HK-2 (cell line): Measurements from ENCODE around the gene TMEM132A.

ENCODE experiments used
- DNase-seq: peaks from one replicate; pipeline ENCODE4 v3.0.0-alpha.2; 2018; ENCODE audit not compliant: unreplicated experiment

The TMEM132A gene

GRCh38 chr11:60937811-60938210, 13.6 kb downstream of the TMEM132A start:
- no peak for DNase-seq

GRCh38 chr11:60938500-60938899, 14.2 kb downstream of the TMEM132A start:
- no peak for DNase-seq

DNA sequence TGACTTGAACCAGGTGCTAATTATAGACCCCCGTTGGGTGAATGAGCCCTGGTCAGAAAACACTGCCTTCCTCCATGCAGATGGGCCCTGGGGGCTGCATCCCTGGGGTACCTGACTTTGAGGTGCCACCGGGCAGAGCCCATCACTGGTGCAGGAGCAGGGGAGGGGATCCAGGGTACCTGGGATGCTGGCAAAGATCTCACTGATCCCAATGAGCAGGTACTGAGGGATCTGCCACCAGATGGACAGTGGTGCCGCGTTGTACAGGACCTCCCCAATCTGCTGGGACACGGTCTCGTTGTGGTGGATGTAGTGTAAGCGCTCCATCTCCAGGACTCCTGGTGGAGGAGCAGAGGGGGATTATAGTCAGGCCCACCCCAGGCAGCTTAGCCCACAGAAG, 15.0 kb downstream of the TMEM132A start:
- DNase-seq, result no peak

- DNase-seq, result no peak
Measured at GRCh38 chr11:60939855-60940254, 15.6 kb downstream of the TMEM132A start.

DNA sequence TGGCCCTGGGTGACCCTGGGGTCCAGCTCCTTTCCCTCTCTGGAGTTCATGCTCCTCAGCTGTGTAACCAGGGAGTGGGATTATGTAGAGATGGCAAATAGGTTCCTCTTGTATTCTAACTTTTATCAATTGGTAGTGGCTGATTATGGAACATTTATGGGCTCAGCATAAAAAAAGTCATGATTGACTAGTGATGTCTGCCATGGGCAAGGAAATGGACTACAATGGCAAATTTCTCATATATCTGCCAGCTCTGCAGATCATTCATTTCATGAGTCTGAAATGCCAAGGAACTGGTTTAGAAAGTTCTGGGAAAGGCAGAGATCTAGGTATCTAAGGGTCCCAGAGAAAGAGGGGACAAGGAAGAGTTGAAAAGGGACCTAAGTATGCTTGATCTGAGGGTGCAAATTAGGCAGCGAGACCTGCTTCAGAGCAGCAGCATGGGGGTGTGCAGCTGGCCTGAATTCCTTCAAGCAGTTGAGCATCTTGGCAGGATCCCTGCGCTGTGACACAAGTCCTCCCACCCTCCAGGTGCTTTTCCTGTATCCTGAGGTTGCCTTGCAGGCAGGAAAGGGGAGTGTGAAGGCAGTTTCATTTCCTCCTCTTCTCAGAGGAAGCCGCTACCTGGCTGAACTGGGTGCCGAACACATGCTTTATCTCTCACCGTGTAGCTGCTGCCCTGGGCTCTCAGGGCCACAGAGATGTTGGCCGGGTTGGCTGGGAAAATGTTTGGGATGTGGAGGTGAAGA, 17.3 kb downstream of the TMEM132A start:
- no peak for DNase-seq

GRCh38 chr11:60942219-60942618, 18.0 kb downstream of the TMEM132A start:
- no peak for DNase-seq

GRCh38 chr11:60942970-60943565, 18.8 kb downstream of the TMEM132A start:
- DNase-seq, result no peak

DNA sequence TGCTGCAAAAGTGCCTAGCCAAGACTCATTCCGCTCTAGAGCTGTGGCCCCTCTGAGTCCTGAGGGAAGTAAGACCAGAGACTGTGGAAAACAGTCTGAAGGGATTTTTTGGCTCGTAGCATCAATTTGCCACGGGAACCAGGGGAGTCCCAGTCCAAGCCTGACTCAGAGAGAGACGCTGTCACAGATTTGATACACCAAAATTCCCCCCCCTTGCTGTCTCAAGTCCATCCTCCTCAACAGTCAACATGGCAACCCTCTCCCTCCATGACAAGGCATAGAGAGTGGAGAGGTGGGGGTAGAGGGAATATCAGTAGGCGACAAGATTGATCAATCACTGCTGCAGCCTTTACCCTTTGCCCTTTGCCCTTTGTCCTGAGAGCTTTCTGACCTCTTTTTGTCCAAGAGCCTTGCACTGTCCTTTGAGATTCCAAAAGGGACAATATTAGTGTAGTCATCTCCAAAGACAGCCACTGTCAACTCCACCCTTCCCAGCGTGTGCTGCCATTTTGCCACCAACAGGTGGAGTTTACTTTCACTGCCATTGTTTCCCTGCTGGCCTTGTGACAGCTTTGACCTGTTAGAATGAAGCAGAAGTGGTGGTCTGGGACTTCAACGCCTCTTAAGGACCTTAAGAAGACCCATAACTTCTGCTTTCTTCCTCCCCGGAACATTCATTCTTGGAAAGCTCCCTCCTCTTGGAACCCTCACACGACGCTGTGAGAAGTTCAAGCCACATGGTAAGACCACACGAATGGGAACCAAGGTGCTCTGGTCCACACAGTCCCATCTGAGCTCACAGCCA, 20.4 kb downstream of the TMEM132A start:
- DNase-seq, result no peak

DNA sequence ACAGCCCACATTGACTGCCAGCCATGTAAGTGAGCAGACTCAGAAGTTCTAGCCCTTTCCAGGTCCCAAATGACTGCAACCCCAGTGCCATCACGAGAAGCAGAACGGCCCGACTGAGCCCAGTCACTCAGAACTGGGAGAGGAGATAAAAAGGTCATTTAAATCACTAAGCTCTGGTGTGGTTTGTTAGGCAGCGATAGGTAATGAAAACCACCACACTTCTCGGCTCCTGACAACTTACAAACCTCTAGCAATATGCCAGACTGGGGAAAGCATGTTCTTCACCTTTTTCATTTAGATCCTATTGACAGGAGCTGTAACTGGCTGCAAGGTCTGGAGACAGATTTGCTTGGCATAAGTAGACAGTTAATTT, 21.0 kb downstream of the TMEM132A start:
- DNase-seq, result no peak

GRCh38 chr11:60946601-60947264, 22.5 kb downstream of the TMEM132A start:
- DNase-seq, result no peak

DNA sequence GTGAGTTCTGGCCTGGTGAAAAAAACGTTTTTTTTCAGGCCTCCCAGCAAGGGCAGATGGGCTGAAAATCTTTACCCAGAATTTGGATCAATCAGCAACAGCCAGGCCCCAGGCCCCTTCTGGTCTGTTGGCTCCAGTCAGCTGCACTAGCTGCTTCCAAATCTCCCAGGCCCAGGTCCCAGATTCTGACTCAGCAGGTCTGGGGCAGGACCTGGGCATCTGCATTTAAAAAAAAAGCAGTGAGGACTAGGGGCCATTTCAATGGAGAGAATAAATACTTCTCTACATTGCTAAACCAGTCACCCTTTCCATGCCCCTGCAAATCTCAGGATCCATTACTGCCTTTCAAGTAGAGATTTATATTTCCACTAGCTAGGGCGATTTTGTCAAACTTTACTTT, 23.4 kb downstream of the TMEM132A start:
- no peak for DNase-seq

DNA sequence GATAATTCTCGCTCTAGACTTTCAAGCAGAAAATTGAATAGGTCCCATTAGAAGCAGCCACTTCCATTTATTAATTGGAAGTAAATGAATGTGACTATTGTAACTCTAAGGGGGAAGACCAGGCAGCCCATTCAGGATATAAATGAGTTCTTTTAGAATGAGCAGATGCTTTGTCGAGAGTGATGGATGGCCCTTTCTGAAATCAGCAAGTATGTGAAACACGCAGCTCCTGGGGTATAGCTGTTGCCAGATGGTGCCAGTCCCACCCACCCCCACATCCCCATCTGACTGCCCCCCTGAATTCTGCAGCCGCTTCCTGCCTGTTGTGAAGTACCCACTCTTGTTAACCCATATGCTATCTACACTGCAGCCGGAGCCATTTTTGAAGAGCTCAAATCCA, 24.0 kb downstream of the TMEM132A start:
- no peak for DNase-seq

- DNase-seq, result no peak
Measured at GRCh38 chr11:60950024-60950423, 25.8 kb downstream of the TMEM132A start.

GRCh38 chr11:60950933-60951605, 26.8 kb downstream of the TMEM132A start:
- no peak for DNase-seq

- no peak for DNase-seq
Measured at GRCh38 chr11:60951606-60951903, 27.3 kb downstream of the TMEM132A start.

- no peak for DNase-seq
Measured at GRCh38 chr11:60951904-60952741, 27.9 kb downstream of the TMEM132A start, which contains the start of gene SLC15A3. Gene SLC15A3 (minus strand): TSS chr11:60952176. CDS start chr11:60951551, 625 bp downstream.

- no peak for DNase-seq
Measured at GRCh38 chr11:60952742-60953170, 28.5 kb downstream of the TMEM132A start.

GRCh38 chr11:60953781-60954180, 29.5 kb downstream of the TMEM132A start:
- DNase-seq, result no peak

DNA sequence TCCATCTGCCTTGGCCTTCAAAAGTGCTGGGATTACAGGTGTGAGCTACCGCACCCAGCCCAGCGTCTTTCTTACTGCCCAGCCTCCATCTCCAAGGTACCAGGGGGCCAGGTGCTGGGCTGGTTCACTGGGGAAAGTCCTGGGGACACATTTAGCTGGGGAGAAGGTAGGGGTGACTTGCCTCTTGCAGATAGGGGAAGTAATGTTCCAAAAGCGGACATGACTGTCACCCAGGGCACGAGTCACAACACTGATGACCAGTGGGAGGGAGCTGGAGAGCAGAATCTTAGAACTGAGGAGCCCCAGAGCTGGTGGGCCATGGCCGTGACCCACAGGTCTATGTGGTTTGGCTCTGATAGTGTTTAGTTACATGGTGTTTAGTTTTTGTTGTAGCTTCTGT, 30.2 kb downstream of the TMEM132A start:
- DNase-seq, result no peak

GRCh38 chr11:60955571-60955970, 31.3 kb downstream of the TMEM132A start:
- no peak for DNase-seq

DNA sequence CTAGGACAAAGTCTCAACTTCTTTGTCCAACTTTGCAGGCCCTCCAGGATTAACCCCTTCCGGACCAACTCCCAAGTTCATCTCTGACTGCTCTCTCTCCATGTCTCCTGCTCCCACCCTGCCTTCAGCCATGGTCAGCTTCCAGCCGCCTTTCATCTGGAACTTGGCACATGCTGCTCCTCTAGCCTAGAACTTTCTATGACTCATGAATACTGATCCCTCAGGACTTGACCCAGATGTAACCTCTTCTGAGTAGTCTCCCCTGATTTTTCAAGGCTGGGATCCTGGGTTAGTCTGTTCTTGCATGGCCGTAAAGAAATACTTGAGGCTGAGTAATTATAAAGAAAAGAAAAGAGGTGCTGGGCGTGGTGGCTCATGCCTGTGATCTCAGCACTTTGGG, 32.9 kb downstream of the TMEM132A start:
- no peak for DNase-seq
